AG09319 (cell line): ENCODE data around the gene MRGPRD.

ENCODE experiments used
- DNase-seq: peaks from one replicate; pipeline ENCODE4 v3.0.0-alpha.2; 2010; ENCODE audit warnings: low read depth; ENCODE audit errors: extremely low read depth
- TF ChIP-seq, protein P1 (sequence below): IDR thresholded peaks from 2 replicates; pipeline ENCODE4 v1.5.1; 2011; ENCODE audit warnings: low read depth, mild to moderate bottlenecking, inconsistent platforms, low read length, moderate library complexity

MRGPRD gene

DNA sequence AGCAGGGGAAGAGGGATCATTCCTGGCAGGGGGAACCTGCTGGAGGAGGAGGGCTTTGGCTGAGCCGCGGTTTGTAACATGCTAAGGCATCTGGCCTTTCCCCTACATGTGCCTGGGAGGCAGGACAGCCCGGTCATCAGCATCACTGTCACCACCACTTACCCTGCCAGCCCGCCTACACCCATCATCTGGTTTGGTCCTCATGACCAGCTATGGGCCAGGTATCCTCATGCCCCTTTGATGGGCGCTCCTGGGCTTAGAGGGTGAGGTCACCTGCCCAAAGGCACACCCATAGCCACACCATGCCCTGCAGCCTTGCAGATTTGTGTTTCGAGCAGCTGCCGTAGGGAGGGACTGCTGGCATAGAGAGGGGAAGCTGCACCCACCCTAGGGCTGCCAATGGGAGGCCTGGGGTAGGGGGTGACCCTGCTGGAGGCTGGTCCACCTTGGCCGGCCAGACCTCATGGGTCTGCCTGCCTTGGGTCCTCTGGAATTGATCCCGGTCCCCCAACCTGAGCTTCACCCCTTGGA, 29.6 kb upstream of the MRGPRD start:
- no peak for DNase-seq
- TF ChIP-seq, protein P1, sequence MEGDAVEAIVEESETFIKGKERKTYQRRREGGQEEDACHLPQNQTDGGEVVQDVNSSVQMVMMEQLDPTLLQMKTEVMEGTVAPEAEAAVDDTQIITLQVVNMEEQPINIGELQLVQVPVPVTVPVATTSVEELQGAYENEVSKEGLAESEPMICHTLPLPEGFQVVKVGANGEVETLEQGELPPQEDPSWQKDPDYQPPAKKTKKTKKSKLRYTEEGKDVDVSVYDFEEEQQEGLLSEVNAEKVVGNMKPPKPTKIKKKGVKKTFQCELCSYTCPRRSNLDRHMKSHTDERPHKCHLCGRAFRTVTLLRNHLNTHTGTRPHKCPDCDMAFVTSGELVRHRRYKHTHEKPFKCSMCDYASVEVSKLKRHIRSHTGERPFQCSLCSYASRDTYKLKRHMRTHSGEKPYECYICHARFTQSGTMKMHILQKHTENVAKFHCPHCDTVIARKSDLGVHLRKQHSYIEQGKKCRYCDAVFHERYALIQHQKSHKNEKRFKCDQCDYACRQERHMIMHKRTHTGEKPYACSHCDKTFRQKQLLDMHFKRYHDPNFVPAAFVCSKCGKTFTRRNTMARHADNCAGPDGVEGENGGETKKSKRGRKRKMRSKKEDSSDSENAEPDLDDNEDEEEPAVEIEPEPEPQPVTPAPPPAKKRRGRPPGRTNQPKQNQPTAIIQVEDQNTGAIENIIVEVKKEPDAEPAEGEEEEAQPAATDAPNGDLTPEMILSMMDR: no peak

- DNase-seq: no peak
- TF ChIP-seq, protein P1: no peak
Observed at GRCh38 chr11:69009441-69010211, 28.8 kb upstream of the MRGPRD start.

DNA sequence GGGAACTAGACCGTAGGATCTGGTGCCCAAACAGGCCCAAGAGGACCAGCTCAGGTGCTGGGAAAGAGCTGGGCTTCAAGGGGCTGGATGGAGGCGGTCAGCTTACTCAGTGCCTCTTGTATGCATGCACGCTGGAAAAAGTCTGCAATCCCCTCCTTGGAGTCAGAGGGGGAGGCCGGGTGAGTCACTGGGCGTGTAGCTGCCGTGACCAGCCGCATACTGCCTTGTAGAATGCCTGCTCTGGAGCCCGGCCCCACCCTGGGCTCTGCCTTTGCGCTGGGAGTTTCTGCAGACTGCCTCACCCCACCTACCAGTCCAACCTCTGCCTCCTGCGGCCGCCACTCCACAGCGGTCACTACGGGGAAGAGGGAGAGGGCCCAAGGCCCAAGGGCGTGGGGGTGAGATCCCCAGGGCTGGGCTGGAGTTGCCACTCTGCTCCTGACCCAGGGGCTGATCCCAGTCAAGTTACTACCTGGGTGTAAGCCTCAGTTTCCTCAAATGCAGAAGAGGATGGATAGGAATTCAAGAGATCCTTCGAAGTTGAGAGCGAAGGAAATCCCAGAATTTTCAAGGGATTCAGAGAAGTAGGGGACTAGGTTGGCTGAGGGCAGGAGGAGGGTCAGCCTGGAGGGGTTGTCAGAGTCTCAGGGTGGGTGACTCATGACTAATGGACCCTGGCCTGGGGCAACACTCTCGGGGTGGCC, 28.1 kb upstream of the MRGPRD start:
- DNase-seq: peak; percentile 92
- TF ChIP-seq, protein P1: no peak; the same call in 1 of the 2 replicates

DNA sequence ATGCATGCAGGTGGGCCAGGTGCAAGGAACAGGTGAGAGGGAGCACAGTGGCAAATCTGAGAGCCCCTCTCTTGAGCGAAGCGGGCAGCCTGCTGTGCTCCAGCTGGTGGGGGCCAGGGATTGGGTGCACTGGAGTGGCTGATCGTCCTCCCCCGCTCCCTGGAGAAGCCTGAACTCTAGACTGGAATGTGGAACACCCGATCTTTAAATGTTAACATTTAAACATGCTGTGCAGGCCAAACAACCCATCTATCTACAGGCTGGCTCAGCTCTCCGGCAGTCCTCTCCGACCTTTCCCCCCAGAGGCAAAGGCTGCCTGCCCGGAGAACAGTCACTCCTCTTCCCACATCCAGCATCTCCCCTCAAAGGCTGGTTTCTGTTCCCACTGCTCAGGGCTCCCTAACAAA, 27.2 kb upstream of the MRGPRD start:
- no peak for DNase-seq
- TF ChIP-seq, protein P1: no peak

GRCh38 chr11:69006816-69007215, 26.0 kb upstream of the MRGPRD start:
- no peak for DNase-seq
- TF ChIP-seq, protein P1: no peak

GRCh38 chr11:69005631-69006368, 25.0 kb upstream of the MRGPRD start:
- DNase-seq: no peak

More at GRCh38 chr11:69005631-69006368, 25.0 kb upstream of the MRGPRD start:
- TF ChIP-seq, protein P1: no peak
